DMS79 (cell line): ENCODE measurements around the gene BHLHE23.

Source experiments
- DNase-seq: peaks from one replicate; lab custom pipeline; 2025; lab: John Stamatoyannopoulos, UW

BHLHE23 gene

GRCh38 chr20:63006540-63007359, at the start of gene BHLHE23:
Gene BHLHE23 (minus strand): TSS chr20:63006964. CDS start chr20:63006774, 190 bp downstream.
- DNase-seq = no peak

GRCh38 chr20:63055575-63056235, 48.9 kb upstream of the BHLHE23 start:
- DNase-seq = no peak

- DNase-seq = no peak
These were observed 48.0 kb upstream of the BHLHE23 start for GRCh38 chr20:63054681-63055240.

- DNase-seq = no peak
These were observed 47.3 kb upstream of the BHLHE23 start for GRCh38 chr20:63054103-63054474.

GRCh38 chr20:63053432-63054102, 46.8 kb upstream of the BHLHE23 start:
- DNase-seq = no peak

GRCh38 chr20:63052571-63053431, 46.0 kb upstream of the BHLHE23 start:
- no peak for DNase-seq

GRCh38 chr20:63051911-63052310, 45.1 kb upstream of the BHLHE23 start:
- DNase-seq = no peak

GRCh38 chr20:63051186-63051860, 44.6 kb upstream of the BHLHE23 start:
- DNase-seq = no peak

GRCh38 chr20:63050406-63050805, 43.6 kb upstream of the BHLHE23 start:
- DNase-seq = no peak

GRCh38 chr20:63049561-63050221, 42.9 kb upstream of the BHLHE23 start:
- DNase-seq = no peak

GRCh38 chr20:63049191-63049518, 42.4 kb upstream of the BHLHE23 start:
- no peak for DNase-seq

GRCh38 chr20:63048516-63049190, 41.9 kb upstream of the BHLHE23 start:
- DNase-seq = no peak

- no peak for DNase-seq
These were observed 41.2 kb upstream of the BHLHE23 start for GRCh38 chr20:63047946-63048345.

GRCh38 chr20:63047267-63047666, 40.5 kb upstream of the BHLHE23 start:
- no peak for DNase-seq

GRCh38 chr20:63046841-63047240, 40.1 kb upstream of the BHLHE23 start:
- DNase-seq = no peak

GRCh38 chr20:63045991-63046390, 39.2 kb upstream of the BHLHE23 start:
- DNase-seq = no peak

GRCh38 chr20:63045401-63045800, 38.6 kb upstream of the BHLHE23 start:
- no peak for DNase-seq

- DNase-seq = no peak
These were observed 37.8 kb upstream of the BHLHE23 start for GRCh38 chr20:63044605-63045004.

GRCh38 chr20:63044204-63044600, 37.4 kb upstream of the BHLHE23 start:
- DNase-seq = no peak
